DND-41 (cell line): Measurements from ENCODE around the gene ATF5.

Experiments
- ATAC-seq: fragments of 200-7000 bp; cut with Tn5 transposase; 3 replicates; pipeline ENCODE4 v1.9.1; 2021; ENCODE audit warnings: low read depth; ENCODE audit not compliant: insufficient read depth
- DNase-seq: peaks from one replicate; pipeline ENCODE4 v3.0.0-alpha.2; 2020
- H2AFZ ChIP-seq: 2 replicates; pipeline ENCODE4 v1.6.0; 2012; ENCODE audit warnings: low read depth, low read length
- H3K27ac ChIP-seq: 2 replicates; pipeline ENCODE4 v1.5.1; 2012; ENCODE audit warnings: low read length, inconsistent platforms
- H3K27me3 ChIP-seq: fragments of 200-600 bp; sonication (generic); 2 replicates; pipeline ENCODE4 v1.6.0; 2012; ENCODE audit warnings: low read length, mild to moderate bottlenecking, inconsistent platforms; ENCODE audit not compliant: insufficient read depth, poor library complexity
- H3K36me3 ChIP-seq: 2 replicates; pipeline ENCODE4 v1.5.1; 2012; ENCODE audit warnings: low read length, inconsistent platforms; ENCODE audit not compliant: insufficient read depth
- H3K4me1 ChIP-seq: 2 replicates; pipeline ENCODE4 v1.5.1; 2012; ENCODE audit warnings: mild to moderate bottlenecking, low read length; ENCODE audit not compliant: insufficient read depth
- H3K4me2 ChIP-seq: 2 replicates; pipeline ENCODE4 v1.6.0; 2012; ENCODE audit warnings: mild to moderate bottlenecking, moderate library complexity, low read length, inconsistent platforms; ENCODE audit not compliant: insufficient read depth
- H3K4me3 ChIP-seq, 2 experiments: fragments of 200-600 bp in 1 of 2; shearing (Covaris generic) in 1 of 2; 2 replicates each; pipeline ENCODE4 v1.5.1; 2012 to 2016; ENCODE audit warnings: inconsistent platforms in 2 of 2, low read length in 2 of 2, mild to moderate bottlenecking in 2 of 2, low read depth in 1 of 2, moderate library complexity in 1 of 2
- H3K79me2 ChIP-seq: 2 replicates; pipeline ENCODE4 v1.6.0; 2012; ENCODE audit warnings: low read length, inconsistent platforms; ENCODE audit not compliant: insufficient read depth
- H3K9ac ChIP-seq: 2 replicates; pipeline ENCODE4 v1.6.0; 2012; ENCODE audit warnings: low read depth, mild to moderate bottlenecking, inconsistent platforms, low read length, moderate library complexity
- H3K9me3 ChIP-seq: 2 replicates; pipeline ENCODE4 v1.5.1; 2012; ENCODE audit warnings: low read length, moderate library complexity, mild to moderate bottlenecking, inconsistent platforms; ENCODE audit not compliant: insufficient read depth, severe bottlenecking
- H4K20me1 ChIP-seq: 2 replicates; pipeline ENCODE4 v1.6.0; 2012; ENCODE audit warnings: low read length; ENCODE audit not compliant: insufficient read depth
- EZH2 ChIP-seq: IDR thresholded peaks from 3 replicates; pipeline ENCODE4 v1.6.1; 2012; ENCODE audit warnings: borderline replicate concordance, low read depth, mild to moderate bottlenecking, moderate library complexity, low read length, inconsistent platforms; ENCODE audit not compliant: severe bottlenecking
- TF ChIP-seq, protein P1 (sequence below): IDR thresholded peaks from 2 replicates; pipeline ENCODE4 v1.5.1; 2012; ENCODE audit warnings: borderline replicate concordance, low read length, moderate library complexity, mild to moderate bottlenecking; ENCODE audit not compliant: poor library complexity, severe bottlenecking; ENCODE audit errors: extremely low read depth

The ATF5 gene

DNA sequence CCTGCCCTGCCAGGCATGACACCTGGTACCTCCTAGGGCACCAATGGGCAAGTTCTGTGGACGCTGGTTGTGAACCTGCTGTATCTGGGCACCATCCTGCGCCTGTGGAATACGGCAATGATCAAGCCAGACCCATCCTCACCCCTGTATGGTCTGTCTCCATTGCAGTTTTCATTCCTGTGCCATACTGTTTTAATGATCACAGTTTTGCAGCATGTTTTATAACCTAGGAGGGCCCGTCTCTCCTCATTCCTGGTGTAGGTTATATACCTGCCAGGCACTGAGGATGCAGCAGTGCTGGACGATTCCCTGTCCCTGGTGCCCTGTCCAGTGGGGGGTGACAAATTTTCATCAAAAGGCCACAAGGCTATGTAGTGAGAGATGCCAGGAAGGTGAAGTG lies 45.9 kb upstream of the ATF5 start:
- H3K9ac ChIP-seq, result no peak overlapping the region

GRCh38 chr19:49884109-49884508 lies 44.9 kb upstream of the ATF5 start:
- no peak for DNase-seq
- Histone ChIP-seq H3K79me2 (peaks cover 2% of the 10 kb centered on the region), H3K9me3 (no peaks in the 10 kb centered on the region), H3K9ac (no peak overlapping the region), H3K4me1 (peaks cover 5% of the 10 kb centered on the region), H3K4me3 (no peak overlapping the region), H3K27ac (no peak overlapping the region), H3K27me3 (no peaks in the 10 kb centered on the region), H4K20me1 (no peaks in the 10 kb centered on the region; the same call in 1 of the 2 replicates), H3K4me2 (no peak overlapping the region), H2AFZ (no peak overlapping the region), H3K36me3 (peaks cover 58% of the 10 kb centered on the region)
- TF ChIP-seq, protein P1, sequence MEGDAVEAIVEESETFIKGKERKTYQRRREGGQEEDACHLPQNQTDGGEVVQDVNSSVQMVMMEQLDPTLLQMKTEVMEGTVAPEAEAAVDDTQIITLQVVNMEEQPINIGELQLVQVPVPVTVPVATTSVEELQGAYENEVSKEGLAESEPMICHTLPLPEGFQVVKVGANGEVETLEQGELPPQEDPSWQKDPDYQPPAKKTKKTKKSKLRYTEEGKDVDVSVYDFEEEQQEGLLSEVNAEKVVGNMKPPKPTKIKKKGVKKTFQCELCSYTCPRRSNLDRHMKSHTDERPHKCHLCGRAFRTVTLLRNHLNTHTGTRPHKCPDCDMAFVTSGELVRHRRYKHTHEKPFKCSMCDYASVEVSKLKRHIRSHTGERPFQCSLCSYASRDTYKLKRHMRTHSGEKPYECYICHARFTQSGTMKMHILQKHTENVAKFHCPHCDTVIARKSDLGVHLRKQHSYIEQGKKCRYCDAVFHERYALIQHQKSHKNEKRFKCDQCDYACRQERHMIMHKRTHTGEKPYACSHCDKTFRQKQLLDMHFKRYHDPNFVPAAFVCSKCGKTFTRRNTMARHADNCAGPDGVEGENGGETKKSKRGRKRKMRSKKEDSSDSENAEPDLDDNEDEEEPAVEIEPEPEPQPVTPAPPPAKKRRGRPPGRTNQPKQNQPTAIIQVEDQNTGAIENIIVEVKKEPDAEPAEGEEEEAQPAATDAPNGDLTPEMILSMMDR, result no peak
- TF ChIP-seq EZH2, result no peak
- no peak for ATAC-seq

More for the DNA sequence above, 45.9 kb upstream of the ATF5 start:
- H4K20me1 ChIP-seq, result no peaks in the 10 kb centered on the region; the same call in 1 of the 2 replicates
- ATAC-seq (no peak), DNase-seq (no peak)
- H3K4me1 ChIP-seq, result peaks cover 15% of the 10 kb centered on the region
- peaks cover 12% of the 10 kb centered on the region for H3K79me2 ChIP-seq
- no peaks in the 10 kb centered on the region for H3K9me3 ChIP-seq
- no peak for TF ChIP-seq EZH2
- TF ChIP-seq, protein P1, result no peak
- no peak overlapping the region for H3K4me2 ChIP-seq
- H3K27ac ChIP-seq, result no peak overlapping the region
- H3K27me3 ChIP-seq, result no peaks in the 10 kb centered on the region
- H3K4me3 ChIP-seq, result no peak overlapping the region
- H2AFZ ChIP-seq, result no peak overlapping the region
- H3K36me3 ChIP-seq, result peaks cover 63% of the 10 kb centered on the region

DNA sequence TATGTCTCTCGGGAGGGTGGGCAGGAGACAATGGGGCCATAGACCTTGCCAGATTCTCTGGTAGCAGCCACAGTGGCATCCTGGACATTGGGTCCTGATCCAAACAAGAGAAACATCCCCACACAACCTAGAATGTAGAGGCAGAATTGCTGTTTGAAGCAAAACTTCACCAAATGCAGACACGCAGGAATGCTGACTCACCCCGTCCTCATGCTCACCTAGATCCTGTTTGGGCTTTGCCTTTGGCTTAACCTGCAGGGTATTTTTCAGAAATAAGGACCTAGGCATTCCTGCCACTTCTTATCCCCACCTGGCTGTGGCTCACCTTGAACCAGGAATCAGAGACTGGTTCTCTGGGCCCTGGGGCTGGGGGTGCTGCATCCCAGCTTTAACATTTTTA lies 44.2 kb upstream of the ATF5 start:
- TF ChIP-seq EZH2, result no peak
- TF ChIP-seq, protein P1, result no peak
- H4K20me1 ChIP-seq, result no peaks in the 10 kb centered on the region; the same call in 1 of the 2 replicates

More for the DNA sequence above, 44.2 kb upstream of the ATF5 start:
- Histone ChIP-seq H3K79me2 (no peaks in the 10 kb centered on the region; the same call in 1 of the 2 replicates), H3K9me3 (no peaks in the 10 kb centered on the region), H3K4me2 (no peak overlapping the region), H3K9ac (no peak overlapping the region), H2AFZ (no peak overlapping the region), H3K4me3 (no peak overlapping the region), H3K36me3 (peaks cover 53% of the 10 kb centered on the region), H3K27ac (no peak overlapping the region), H3K4me1 (no peaks in the 10 kb centered on the region), H3K27me3 (no peaks in the 10 kb centered on the region)
- DNase-seq, result no peak
- ATAC-seq, result no peak
